Loucy (cell line): ENCODE measurements around the gene CACNA2D1.

Experiments
- H2AFZ ChIP-seq: fragments of 200-600 bp; sonication (generic); 2 replicates; pipeline ENCODE4 v1.6.0; 2016; ENCODE audit warnings: antibody characterized with exemption, mild to moderate bottlenecking, low read length, moderate library complexity
- H3F3A ChIP-seq: fragments of 200-600 bp; 2 replicates; pipeline ENCODE4 v1.6.0; 2016; ENCODE audit warnings: antibody characterized with exemption, low read depth, mild to moderate bottlenecking
- H3K27me3 ChIP-seq: fragments of 200-600 bp; sonication (generic); 2 replicates; pipeline ENCODE4 v1.6.1; 2014; ENCODE audit warnings: low read length, mild to moderate bottlenecking; ENCODE audit not compliant: insufficient read depth, poor library complexity, severe bottlenecking
- H3K36me3 ChIP-seq: fragments of 200-600 bp; sonication (generic); 2 replicates; pipeline ENCODE4 v1.6.1; 2016; ENCODE audit warnings: low read length; ENCODE audit not compliant: insufficient read depth
- H3K4me1 ChIP-seq: fragments of 200-600 bp; sonication (generic); 2 replicates; pipeline ENCODE4 v1.5.1; 2014; ENCODE audit warnings: low read length, mild to moderate bottlenecking; ENCODE audit not compliant: insufficient read depth, poor library complexity, severe bottlenecking
- H3K4me2 ChIP-seq: fragments of 200-600 bp; sonication (generic); 2 replicates; pipeline ENCODE4 v1.6.0; 2014; ENCODE audit warnings: antibody characterized with exemption, low read length, low read depth, mild to moderate bottlenecking; ENCODE audit not compliant: poor library complexity, severe bottlenecking
- H3K4me3 ChIP-seq: fragments of 200-600 bp; sonication (generic); 2 replicates; pipeline ENCODE4 v1.5.1; 2014; ENCODE audit warnings: low read length, mild to moderate bottlenecking, mixed read lengths; ENCODE audit not compliant: poor library complexity, severe bottlenecking
- H3K79me2 ChIP-seq: fragments of 200-600 bp; sonication (generic); 2 replicates; pipeline ENCODE4 v1.6.1; 2014; ENCODE audit warnings: low read length; ENCODE audit not compliant: insufficient read depth
- H3K9ac ChIP-seq: fragments of 200-600 bp; sonication (generic); 2 replicates; pipeline ENCODE4 v1.6.0; 2014; ENCODE audit warnings: mild to moderate bottlenecking, low read depth, low read length, moderate library complexity; ENCODE audit not compliant: poor library complexity, severe bottlenecking
- H3K9me2 ChIP-seq: fragments of 200-600 bp; sonication (generic); replicated peaks from 2 replicates; pipeline ENCODE4 v1.6.1; 2016; ENCODE audit warnings: low read depth, low read length, mixed read lengths
- H3K9me3 ChIP-seq: fragments of 200-600 bp; sonication (generic); 2 replicates; pipeline ENCODE4 v1.6.1; 2014; ENCODE audit warnings: mild to moderate bottlenecking, antibody characterized with exemption, low read length, low read depth; ENCODE audit not compliant: insufficient read depth
- H4K20me1 ChIP-seq: fragments of 200-600 bp; sonication (generic); 2 replicates; pipeline ENCODE4 v1.6.0; 2014; ENCODE audit warnings: antibody characterized with exemption, low read length, mild to moderate bottlenecking; ENCODE audit not compliant: insufficient read depth, poor library complexity, severe bottlenecking
- CTCF ChIP-seq: fragments of 200-600 bp; sonication (generic); conservative IDR thresholded peaks from 2 replicates; pipeline ENCODE4 v1.5.1; 2014; ENCODE audit warnings: mild to moderate bottlenecking, antibody characterized with exemption, low read length
- EZH2phosphoT487 ChIP-seq: fragments of 200-600 bp; IDR thresholded peaks from 2 replicates; pipeline ENCODE4 v1.6.1; 2018; ENCODE audit warnings: antibody characterized with exemption, mild to moderate bottlenecking, moderate library complexity, borderline replicate concordance

Gene CACNA2D1

GRCh38 chr7:82163586-82163985 lies 280.0 kb downstream of the CACNA2D1 start:
- no peaks in the 10 kb centered on the region for H4K20me1 ChIP-seq
- H3K4me1 ChIP-seq: no peaks in the 10 kb centered on the region
- H3K27me3 ChIP-seq: no peaks in the 10 kb centered on the region

GRCh38 chr7:82162289-82162688 lies 281.3 kb downstream of the CACNA2D1 start:
- Histone ChIP-seq H2AFZ (no peak overlapping the region), H3K4me3 (no peak overlapping the region), H3K9me2 (no peaks in the 10 kb centered on the region), H3K79me2 (no peaks in the 10 kb centered on the region), H3F3A (no peaks in the 10 kb centered on the region), H4K20me1 (no peaks in the 10 kb centered on the region), H3K4me1 (no peaks in the 10 kb centered on the region), H3K27me3 (no peaks in the 10 kb centered on the region), H3K36me3 (no peaks in the 10 kb centered on the region), H3K9ac (no peak overlapping the region), H3K4me2 (no peak overlapping the region), H3K9me3 (no peaks in the 10 kb centered on the region)
- TF ChIP-seq CTCF: no peak
- TF ChIP-seq EZH2phosphoT487: no peak

More at GRCh38 chr7:82163586-82163985, 280.0 kb downstream of the CACNA2D1 start:
- no peaks in the 10 kb centered on the region for H3F3A ChIP-seq
- H3K9me3 ChIP-seq: no peaks in the 10 kb centered on the region
- no peaks in the 10 kb centered on the region for H3K79me2 ChIP-seq
- H3K36me3 ChIP-seq: no peaks in the 10 kb centered on the region
- H2AFZ ChIP-seq: no peak overlapping the region
- TF ChIP-seq CTCF (no peak), EZH2phosphoT487 (no peak)
- no peaks in the 10 kb centered on the region for H3K9me2 ChIP-seq
- H3K9ac ChIP-seq: no peak overlapping the region
- no peak overlapping the region for H3K4me3 ChIP-seq
- no peak overlapping the region for H3K4me2 ChIP-seq

DNA sequence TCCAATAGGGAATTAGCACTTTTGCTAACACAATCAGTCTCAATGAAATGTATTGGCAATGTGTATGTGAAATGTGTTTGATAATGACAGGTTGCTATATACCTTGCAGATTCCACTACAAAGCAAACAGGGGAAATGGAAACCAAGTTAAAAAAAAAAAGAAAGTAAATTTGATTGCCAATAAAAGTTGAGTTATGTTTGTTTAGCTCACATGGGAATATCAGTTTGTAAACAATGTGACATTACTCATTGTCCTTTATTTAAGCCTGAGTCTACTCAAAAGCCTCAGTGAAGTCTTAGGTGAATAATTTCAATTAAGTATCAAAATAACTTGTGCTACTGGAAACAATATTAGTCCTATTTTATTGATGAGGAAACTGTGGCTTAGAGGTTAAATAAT lies 285.2 kb downstream of the CACNA2D1 start:
- Histone ChIP-seq H3K9ac (no peak overlapping the region), H3K4me1 (no peaks in the 10 kb centered on the region), H2AFZ (no peak overlapping the region), H3K36me3 (no peaks in the 10 kb centered on the region), H3K79me2 (no peaks in the 10 kb centered on the region), H3K9me3 (no peaks in the 10 kb centered on the region), H3F3A (no peaks in the 10 kb centered on the region), H3K4me2 (no peak overlapping the region), H3K9me2 (no peaks in the 10 kb centered on the region), H4K20me1 (no peaks in the 10 kb centered on the region), H3K27me3 (no peaks in the 10 kb centered on the region), H3K4me3 (no peak overlapping the region)
- TF ChIP-seq CTCF (no peak), EZH2phosphoT487 (no peak)
